Neutrophil (primary cell): ENCODE data around the gene AMPD2.

ENCODE experiments used
- H3K27ac ChIP-seq: fragments of 200-600 bp; sonication (generic); 2 replicates; pipeline ENCODE4 v1.5.1; 2016; ENCODE audit warnings: mild to moderate bottlenecking, moderate library complexity
- H3K27me3 ChIP-seq: fragments of 200-600 bp; sonication (generic); 2 replicates; pipeline ENCODE4 v1.6.0; 2016; ENCODE audit warnings: mild to moderate bottlenecking
- H3K36me3 ChIP-seq: fragments of 200-600 bp; sonication (generic); 2 replicates; pipeline ENCODE4 v1.5.1; 2017
- H3K4me1 ChIP-seq, 2 experiments: fragments of 200-600 bp in 1 of 2; sonication (generic) in 1 of 2; 1 replicate in 1 of 2; 2 replicates in 1 of 2; pipeline versions ENCODE4 v1.5.1 to v1.6.1; 2013 to 2016; ENCODE audit warnings: low read depth in 1 of 2, low read length in 1 of 2, mild to moderate bottlenecking in 1 of 2, moderate library complexity in 1 of 2; ENCODE audit not compliant: control insufficient read depth in 1 of 2, insufficient read depth in 1 of 2
- H3K4me3 ChIP-seq, 2 experiments: fragments of 200-600 bp in 1 of 2; sonication (generic) in 1 of 2; 1 replicate in 1 of 2; 2 replicates in 1 of 2; pipeline ENCODE4 v1.5.1; 2013 to 2016; ENCODE audit warnings: low read depth in 1 of 2, low read length in 1 of 2, mild to moderate bottlenecking in 1 of 2, moderate library complexity in 1 of 2
- H3K9me3 ChIP-seq: fragments of 200-600 bp; sonication (generic); 2 replicates; pipeline ENCODE4 v1.5.1; 2016
- CTCF ChIP-seq: fragments of 200-600 bp; sonication (generic); IDR thresholded peaks from 2 replicates; pipeline ENCODE4 v1.5.1; 2016; ENCODE audit warnings: antibody characterized with exemption

Gene AMPD2

GRCh38 chr1:109622137-109622892 lies 2.7 kb downstream of the AMPD2 start:
- no peaks in the 10 kb centered on the region for H3K9me3 ChIP-seq
- H3K4me3 ChIP-seq: peak overlapping the region; percentile 92 to 98
- no peaks in the 10 kb centered on the region for H3K27me3 ChIP-seq
- peaks cover 28% of the 10 kb centered on the region for H3K36me3 ChIP-seq
- peak overlapping the region; percentile 97 for H3K27ac ChIP-seq
- peaks cover 61 to 63% of the 10 kb centered on the region in 2 experiments for H3K4me1 ChIP-seq
- TF ChIP-seq CTCF: no peak

- H3K4me3 ChIP-seq: peak overlapping the region; percentile 92 to 98
Observed at GRCh38 chr1:109622895-109623294, 3.3 kb downstream of the AMPD2 start.

GRCh38 chr1:109623601-109624161 lies 4.0 kb downstream of the AMPD2 start:
- Histone ChIP-seq H3K4me1 (peaks cover 47 to 50% of the 10 kb centered on the region in 2 experiments), H3K9me3 (no peaks in the 10 kb centered on the region), H3K27me3 (no peaks in the 10 kb centered on the region), H3K27ac (peak overlapping the region; percentile 97), H3K36me3 (peaks cover 41% of the 10 kb centered on the region), H3K4me3 (peak overlapping the region; percentile 92 to 98)
- no peak for TF ChIP-seq CTCF

More at GRCh38 chr1:109622895-109623294, 3.3 kb downstream of the AMPD2 start:
- peaks cover 33% of the 10 kb centered on the region for H3K36me3 ChIP-seq
- no peak for TF ChIP-seq CTCF
- H3K27me3 ChIP-seq: no peaks in the 10 kb centered on the region
- peaks cover 55 to 58% of the 10 kb centered on the region in 2 experiments for H3K4me1 ChIP-seq
- H3K27ac ChIP-seq: peak overlapping the region; percentile 97
- no peaks in the 10 kb centered on the region for H3K9me3 ChIP-seq

GRCh38 chr1:109624201-109625010 lies 4.8 kb downstream of the AMPD2 start:
- Histone ChIP-seq H3K9me3 (no peaks in the 10 kb centered on the region), H3K36me3 (peaks cover 48% of the 10 kb centered on the region), H3K27ac (peak overlapping the region; percentile 97), H3K4me1 (peaks cover 40 to 43% of the 10 kb centered on the region in 2 experiments), H3K27me3 (no peaks in the 10 kb centered on the region), H3K4me3 (peak overlapping the region; percentile 92 to 98)
- no peak for TF ChIP-seq CTCF

GRCh38 chr1:109625176-109625575 lies 5.5 kb downstream of the AMPD2 start:
- Histone ChIP-seq H3K36me3 (peaks cover 56% of the 10 kb centered on the region), H3K4me1 (peaks cover 39 to 40% of the 10 kb centered on the region in 2 experiments), H3K27ac (peak overlapping the region; percentile 97), H3K27me3 (no peaks in the 10 kb centered on the region), H3K4me3 (no peak overlapping the region), H3K9me3 (no peaks in the 10 kb centered on the region)
- TF ChIP-seq CTCF: no peak
